H9 (cell line): ENCODE measurements around the gene CLEC14A. TPM values are rescaled to one million over a fixed set of nuclear protein-coding genes. Genes with fewer than 3 reads are reported as not detected.

Source experiments
- DNase-seq: peaks from one replicate; pipeline ENCODE4 v3.0.0-alpha.2; 2017
- H2AFZ ChIP-seq: one replicate; pipeline ENCODE4 v1.6.1; 2013; ENCODE audit warnings: mild to moderate bottlenecking, low read length, control low read depth, moderate library complexity
- H2AK5ac ChIP-seq: 2 replicates; pipeline ENCODE4 v1.6.1; 2013; ENCODE audit warnings: low read length, control low read depth, mixed read lengths; ENCODE audit not compliant: insufficient read length
- H2BK120ac ChIP-seq: one replicate; pipeline ENCODE4 v1.6.1; 2013; ENCODE audit warnings: low read depth, mild to moderate bottlenecking, low read length, control low read depth, inconsistent platforms; ENCODE audit not compliant: poor library complexity, severe bottlenecking
- H2BK12ac ChIP-seq: 2 replicates; pipeline ENCODE4 v1.6.1; 2013; ENCODE audit warnings: low read length, control low read depth, mixed read lengths, low read depth; ENCODE audit not compliant: insufficient read length
- H2BK15ac ChIP-seq: 2 replicates; pipeline ENCODE4 v1.6.1; 2013; ENCODE audit warnings: low read depth, low read length, control low read depth
- H2BK20ac ChIP-seq: one replicate; pipeline ENCODE4 v1.6.1; 2013; ENCODE audit warnings: low read depth, mild to moderate bottlenecking, low read length, control low read depth, inconsistent platforms; ENCODE audit not compliant: poor library complexity, severe bottlenecking
- H2BK5ac ChIP-seq: 2 replicates; pipeline ENCODE4 v1.6.1; 2013; ENCODE audit warnings: low read length, control low read depth, mixed read lengths; ENCODE audit not compliant: insufficient read length
- H3K14ac ChIP-seq: 2 replicates; pipeline ENCODE4 v1.6.1; 2013; ENCODE audit warnings: low read length, control low read depth; ENCODE audit not compliant: insufficient read depth
- H3K18ac ChIP-seq: 2 replicates; pipeline ENCODE4 v1.6.1; 2013; ENCODE audit warnings: low read depth, mild to moderate bottlenecking, mixed read lengths, low read length, control low read depth; ENCODE audit not compliant: insufficient read length
- H3K23ac ChIP-seq: 2 replicates; pipeline ENCODE4 v1.6.1; 2013; ENCODE audit warnings: low read length, control low read depth, mixed read lengths, low read depth; ENCODE audit not compliant: insufficient read length
- H3K23me2 ChIP-seq: 2 replicates; pipeline ENCODE4 v1.6.1; 2013; ENCODE audit warnings: low read depth, mild to moderate bottlenecking, mixed read lengths, low read length, control low read depth; ENCODE audit not compliant: insufficient read length, poor library complexity, severe bottlenecking
- H3K27ac ChIP-seq: 2 replicates; pipeline ENCODE4 v1.5.1; 2013; ENCODE audit warnings: low read length, control low read depth, mixed read lengths, low read depth; ENCODE audit not compliant: insufficient read length
- H3K27me3 ChIP-seq: 2 replicates; pipeline ENCODE4 v1.6.1; 2013; ENCODE audit warnings: low read length, control low read depth, inconsistent platforms; ENCODE audit not compliant: insufficient read depth
- H3K4ac ChIP-seq: 2 replicates; pipeline ENCODE4 v1.6.1; 2013; ENCODE audit warnings: low read depth, mild to moderate bottlenecking, control low read depth, inconsistent platforms, low read length, moderate library complexity
- H3K4me1 ChIP-seq: 2 replicates; pipeline ENCODE4 v1.6.1; 2013; ENCODE audit warnings: low read length, control low read depth, inconsistent platforms; ENCODE audit not compliant: insufficient read depth
- H3K4me2 ChIP-seq: 2 replicates; pipeline ENCODE4 v1.6.1; 2013; ENCODE audit warnings: low read length, control low read depth, mixed read lengths; ENCODE audit not compliant: insufficient read length, insufficient read depth
- H3K56ac ChIP-seq: 2 replicates; pipeline ENCODE4 v1.6.1; 2013; ENCODE audit warnings: low read depth, mild to moderate bottlenecking, mixed read lengths, low read length, control low read depth; ENCODE audit not compliant: insufficient read length
- H3K79me1 ChIP-seq: 2 replicates; pipeline ENCODE4 v1.6.1; 2013; ENCODE audit warnings: low read depth, mild to moderate bottlenecking, moderate library complexity, low read length, control low read depth, inconsistent platforms; ENCODE audit not compliant: insufficient read depth, poor library complexity, severe bottlenecking
- H3K79me2 ChIP-seq: 2 replicates; pipeline ENCODE4 v1.6.1; 2013; ENCODE audit warnings: low read length, control low read depth, inconsistent platforms; ENCODE audit not compliant: insufficient read depth
- H3K9ac ChIP-seq: 2 replicates; pipeline ENCODE4 v1.6.1; 2013; ENCODE audit warnings: low read length, control low read depth, mixed read lengths; ENCODE audit not compliant: insufficient read length; ENCODE audit errors: extremely low read depth
- H3K9me3 ChIP-seq: one replicate; pipeline ENCODE4 v1.6.1; 2013; ENCODE audit warnings: low read depth, low read length, inconsistent platforms; ENCODE audit not compliant: control insufficient read depth
- H3T11ph ChIP-seq: one replicate; pipeline ENCODE4 v1.6.1; 2013; ENCODE audit warnings: mild to moderate bottlenecking, low read length, control low read depth, inconsistent platforms
- H4K20me1 ChIP-seq: one replicate; pipeline ENCODE4 v1.6.1; 2013; ENCODE audit not compliant: control insufficient read depth, insufficient read length, insufficient read depth
- H4K5ac ChIP-seq: 2 replicates; pipeline ENCODE4 v1.6.1; 2013; ENCODE audit warnings: low read depth, mild to moderate bottlenecking, mixed read lengths, low read length, control low read depth; ENCODE audit not compliant: insufficient read length
- H4K8ac ChIP-seq: replicated peaks from 2 replicates; pipeline ENCODE4 v1.6.1; 2013; ENCODE audit warnings: low read length, control low read depth, mixed read lengths, low read depth; ENCODE audit not compliant: insufficient read length
- H4K91ac ChIP-seq: 2 replicates; pipeline ENCODE4 v1.6.1; 2013; ENCODE audit warnings: low read depth, mild to moderate bottlenecking, moderate library complexity, mixed read lengths, low read length, control low read depth; ENCODE audit not compliant: insufficient read length
- H3K27ac Mint-ChIP-seq, 3 experiments: 2 replicates in 2 of 3; 3 replicates in 1 of 3; pipeline ENCODE4 v1.8.0; 2020 to 2021; ENCODE audit warnings: mixed read lengths in 3 of 3, mild to moderate bottlenecking in 1 of 3, moderate library complexity in 1 of 3
- H3K27me3 Mint-ChIP-seq: 2 replicates; pipeline ENCODE4 v1.8.0; 2021; ENCODE audit warnings: low read depth, mild to moderate bottlenecking, moderate library complexity, mixed read lengths
- H3K36me3 Mint-ChIP-seq, 3 experiments: 2 replicates in 2 of 3; 3 replicates in 1 of 3; pipeline ENCODE4 v1.8.0; 2020 to 2021; ENCODE audit warnings: low read depth in 3 of 3, mixed read lengths in 3 of 3; ENCODE audit not compliant: insufficient read depth in 1 of 3
- H3K4me1 Mint-ChIP-seq, 2 experiments: 2 replicates each; pipeline ENCODE4 v1.8.0; 2020; ENCODE audit warnings: mixed read lengths in 2 of 2
- H3K4me3 Mint-ChIP-seq, 2 experiments: 2 replicates in 1 of 2; 3 replicates in 1 of 2; pipeline ENCODE4 v1.8.0; 2020 to 2021; ENCODE audit warnings: mild to moderate bottlenecking in 2 of 2, mixed read lengths in 2 of 2, moderate library complexity in 1 of 2
- H3K9me3 Mint-ChIP-seq, 2 experiments: 2 replicates in 1 of 2; 3 replicates in 1 of 2; pipeline ENCODE4 v1.8.0; 2020; ENCODE audit warnings: mild to moderate bottlenecking in 2 of 2, mixed read lengths in 2 of 2, moderate library complexity in 1 of 2
- WGBS: extraction: QIAGEN DNeasy Blood & Tissue Kit; methylation state at CpG from one replicate; pipeline ENCODE4 v1.1.7; 2013; ENCODE audit warnings: missing lambda C conversion rate, low lambda C conversion rate, mixed read lengths; ENCODE audit not compliant: insufficient read length; ENCODE audit errors: extremely low coverage; 5-methylcytosine and 5-hydroxymethylcytosine counted together
- total RNA-seq: library from RNA; stranded (reverse); gene quantifications from 2 replicates; pipeline ENCODE4 v1.2.1, GENCODE V29; 2021
- TF ChIP-seq, protein P1 (sequence below): fragments of 200-600 bp; sonication (generic); conservative IDR thresholded peaks from 3 replicates; pipeline ENCODE4 v1.8.0; 2021; ENCODE audit warnings: antibody characterized with exemption, mild to moderate bottlenecking

Gene CLEC14A
- total RNA-seq, 1 experiment from 2014 or later = not detected

DNA sequence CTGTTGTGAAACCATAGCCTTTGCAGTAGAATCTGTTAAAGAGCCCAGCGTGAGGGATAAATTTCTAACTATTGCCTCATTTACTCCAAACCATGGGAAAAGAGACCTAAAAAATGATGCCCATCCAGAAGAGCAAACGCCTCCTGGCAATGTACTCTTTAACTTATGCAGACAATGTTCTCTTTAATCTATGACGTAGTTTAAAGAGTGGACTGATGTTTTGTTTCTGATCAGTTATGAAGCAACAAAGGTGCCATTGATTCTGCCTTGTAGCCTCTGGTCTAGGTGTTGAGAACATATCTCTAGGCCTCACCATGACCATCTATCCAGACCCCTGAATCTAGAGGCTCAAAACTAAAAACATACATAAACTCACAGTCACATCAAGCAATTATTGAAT is 34.8 kb downstream of the CLEC14A start:
- no CpG with 5 or more reads among the region's 3 CpGs for WGBS
- Histone ChIP-seq H3K27ac (no peak overlapping the region), H2BK5ac (no peak overlapping the region), H3K9me3 (no peaks in the 10 kb centered on the region), H3K18ac (no peak overlapping the region), H3K56ac (no peak overlapping the region), H3K23ac (no peak overlapping the region), H4K5ac (no peak overlapping the region), H3K4me1 (peaks cover 6% of the 10 kb centered on the region; the same call in 1 of the 2 replicates), H2BK15ac (no peak overlapping the region), H3K9ac (no peak overlapping the region), H3K23me2 (no peaks in the 10 kb centered on the region), H3K14ac (no peak overlapping the region), H3K79me2 (no peaks in the 10 kb centered on the region), H4K91ac (no peak overlapping the region), H2BK120ac (no peak overlapping the region), H2BK20ac (no peak overlapping the region), H3K4ac (no peak overlapping the region), H2AK5ac (no peak overlapping the region), H3K79me1 (no peaks in the 10 kb centered on the region), H3T11ph (no peak overlapping the region), H4K20me1 (no peaks in the 10 kb centered on the region), H4K8ac (no peak overlapping the region), H3K4me2 (no peak overlapping the region), H2BK12ac (no peak overlapping the region), H3K27me3 (no peaks in the 10 kb centered on the region; the same call in 1 of the 2 replicates), H2AFZ (no peak overlapping the region)
- TF ChIP-seq, protein P1, sequence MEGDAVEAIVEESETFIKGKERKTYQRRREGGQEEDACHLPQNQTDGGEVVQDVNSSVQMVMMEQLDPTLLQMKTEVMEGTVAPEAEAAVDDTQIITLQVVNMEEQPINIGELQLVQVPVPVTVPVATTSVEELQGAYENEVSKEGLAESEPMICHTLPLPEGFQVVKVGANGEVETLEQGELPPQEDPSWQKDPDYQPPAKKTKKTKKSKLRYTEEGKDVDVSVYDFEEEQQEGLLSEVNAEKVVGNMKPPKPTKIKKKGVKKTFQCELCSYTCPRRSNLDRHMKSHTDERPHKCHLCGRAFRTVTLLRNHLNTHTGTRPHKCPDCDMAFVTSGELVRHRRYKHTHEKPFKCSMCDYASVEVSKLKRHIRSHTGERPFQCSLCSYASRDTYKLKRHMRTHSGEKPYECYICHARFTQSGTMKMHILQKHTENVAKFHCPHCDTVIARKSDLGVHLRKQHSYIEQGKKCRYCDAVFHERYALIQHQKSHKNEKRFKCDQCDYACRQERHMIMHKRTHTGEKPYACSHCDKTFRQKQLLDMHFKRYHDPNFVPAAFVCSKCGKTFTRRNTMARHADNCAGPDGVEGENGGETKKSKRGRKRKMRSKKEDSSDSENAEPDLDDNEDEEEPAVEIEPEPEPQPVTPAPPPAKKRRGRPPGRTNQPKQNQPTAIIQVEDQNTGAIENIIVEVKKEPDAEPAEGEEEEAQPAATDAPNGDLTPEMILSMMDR = no peak
- Mint-ChIP-seq H3K36me3 (no peaks in the 10 kb centered on the region), H3K4me3 (no peak overlapping the region; a peak in 1 of 5 replicates), H3K27me3 (peaks cover 53% of the 10 kb centered on the region), H3K4me1 (peaks cover 19 to 24% of the 10 kb centered on the region in 2 experiments), H3K27ac (no peak overlapping the region; a peak in 1 of 7 replicates), H3K9me3 (peaks cover 0 to 4% of the 10 kb centered on the region in 2 experiments; a peak in 1 of 5 replicates)
- no peak for DNase-seq
